Caco-2 (cell line): ENCODE measurements around the gene EFR3B. TPM values are rescaled to one million over a fixed set of nuclear protein-coding genes. Genes with fewer than 3 reads are reported as not detected.
"Not testable (repeated sequence)": the region's sequence is repeated elsewhere in the genome, so short reads cannot be mapped to it uniquely, and the experiment has no call there.

Source experiments
- BruUV-seq: library from RNA; stranded (reverse); fragments of 400-500 nt; replicated peaks from 2 replicates; lab custom pipeline; 2021; lab: Mats Ljungman, UMichigan
- CTCF ChIA-PET: fragments of 300-600 bp; sonication (Branson Sonifier 250); formaldehyde crosslinking; loops from one replicate; lab custom pipeline; 2022; ENCODE audit warnings: antibody characterized with exemption; lab: Charles Lee
- POLR2A ChIA-PET: fragments of 300-600 bp; sonication (Branson Sonifier 250); formaldehyde crosslinking; loops from one replicate; lab custom pipeline; 2022; ENCODE audit warnings: antibody characterized with exemption; lab: Charles Lee
- DNase-seq, 2 experiments: peaks; one replicate each; pipeline versions ENCODE4 v3.0.0 to v3.0.0-alpha.2; 2020 to 2022
- H3K27me3 ChIP-seq: replicated peaks from 2 replicates; pipeline ENCODE4 v1.6.0; 2011; ENCODE audit warnings: low read length; ENCODE audit not compliant: control insufficient read depth, insufficient read depth
- H3K36me3 ChIP-seq: 2 replicates; pipeline ENCODE4 v1.5.1; 2011; ENCODE audit warnings: low read length; ENCODE audit not compliant: control insufficient read depth, insufficient read depth
- H3K4me1 ChIP-seq: fragments of 250-450 bp; sonication (Bioruptor Pico); 2 replicates; pipeline ENCODE4 v1.5.1; 2020; ENCODE audit warnings: mild to moderate bottlenecking
- H3K4me3 ChIP-seq: 2 replicates; pipeline ENCODE4 v1.5.1; 2011; ENCODE audit warnings: low read depth, mild to moderate bottlenecking, control low read depth, low read length
- H3K9me3 ChIP-seq: fragments of 250-450 bp; sonication (Bioruptor Pico); 2 replicates; pipeline ENCODE4 v1.5.1; 2020; ENCODE audit warnings: mild to moderate bottlenecking, moderate library complexity
- H3K27ac Mint-ChIP-seq: one replicate; pipeline ENCODE4 v1.8.0; 2022; ENCODE audit warnings: mixed read lengths; ENCODE audit not compliant: unreplicated experiment
- H3K27me3 Mint-ChIP-seq: one replicate; pipeline ENCODE4 v1.8.0; 2022; ENCODE audit warnings: mixed read lengths; ENCODE audit not compliant: insufficient read depth, unreplicated experiment
- H3K36me3 Mint-ChIP-seq: one replicate; pipeline ENCODE4 v1.8.0; 2022; ENCODE audit warnings: mild to moderate bottlenecking, mixed read lengths; ENCODE audit not compliant: insufficient read depth, unreplicated experiment
- H3K4me1 Mint-ChIP-seq: one replicate; pipeline ENCODE4 v1.8.0; 2022; ENCODE audit warnings: low read depth, mixed read lengths; ENCODE audit not compliant: unreplicated experiment
- H3K4me3 Mint-ChIP-seq: one replicate; pipeline ENCODE4 v1.8.0; 2022; ENCODE audit warnings: mild to moderate bottlenecking, moderate library complexity, mixed read lengths; ENCODE audit not compliant: unreplicated experiment
- H3K9me3 Mint-ChIP-seq: one replicate; pipeline ENCODE4 v1.8.0; 2022; ENCODE audit warnings: mixed read lengths; ENCODE audit not compliant: unreplicated experiment
- CTCF ChIP-seq, 2 experiments: fragments of 200-600 bp in 1 of 2; IDR thresholded peaks; 1 replicate in 1 of 2; 2 replicates in 1 of 2; pipeline versions ENCODE4 v1.5.1 to v1.8.0; 2011 to 2022; ENCODE audit warnings: antibody characterized with exemption in 1 of 2, control low read depth in 1 of 2, inconsistent platforms in 1 of 2, low read depth in 1 of 2, low read length in 1 of 2, mild to moderate bottlenecking in 1 of 2, moderate library complexity in 1 of 2; ENCODE audit not compliant: insufficient read depth in 1 of 2, severe bottlenecking in 1 of 2, unreplicated experiment in 1 of 2
- intact Hi-C: fragments of 100-400 bp; cut with micrococcal nuclease; formaldehyde crosslinking; loops from one replicate; pipeline ENCODE4 v1.10.0; 2022; ENCODE audit not compliant: unreplicated experiment
- total RNA-seq: library from RNA; stranded (reverse); gene quantifications from 2 replicates; pipeline ENCODE4 v1.2.3, GENCODE V29; 2022

EFR3B gene
- total RNA-seq, 1 experiment from 2014 or later, result 19.1 TPM

- H3K4me1 Mint-ChIP-seq, result no peaks in the 10 kb centered on the region
- TF ChIP-seq CTCF (IDR thresholded peaks at IDR 0.05; ENCODE audit: insufficient read depth in 1 of 2, low read depth in 1 of 2, low read length in 1 of 2, severe bottlenecking in 1 of 2, unreplicated experiment in 1 of 2), result no peak
- no peak for DNase-seq
- H3K4me3 Mint-ChIP-seq, result no peak overlapping the region
- Histone ChIP-seq H3K4me3 (no peak overlapping the region), H3K27me3 (no peaks in the 10 kb centered on the region), H3K4me1 (no peaks in the 10 kb centered on the region), H3K9me3 (no peaks in the 10 kb centered on the region), H3K36me3 (no peaks in the 10 kb centered on the region)
- ChIA-PET POLR2A (no interaction called here), CTCF (no interaction called here)
- H3K27me3 Mint-ChIP-seq, result no peaks in the 10 kb centered on the region
- H3K9me3 Mint-ChIP-seq, result no peaks in the 10 kb centered on the region
- H3K36me3 Mint-ChIP-seq, result peaks cover 4% of the 10 kb centered on the region
- intact Hi-C loops, result no loop called here
- BruUV-seq, result no TSS peak
- H3K27ac Mint-ChIP-seq, result no peak overlapping the region
These were observed 107.8 kb downstream of the EFR3B start for GRCh38 chr2:25149646-25150045.

- DNase-seq, H3K27me3 Mint-ChIP-seq, BruUV-seq, H3K36me3 ChIP-seq, H3K4me1 ChIP-seq, H3K27ac Mint-ChIP-seq, H3K4me3 ChIP-seq, POLR2A ChIA-PET, H3K36me3 Mint-ChIP-seq, H3K4me1 Mint-ChIP-seq, H3K4me3 Mint-ChIP-seq, H3K9me3 ChIP-seq, H3K27me3 ChIP-seq, intact Hi-C loops, H3K9me3 Mint-ChIP-seq, CTCF ChIA-PET: not testable (repeated sequence)
These were observed 109.1 kb downstream of the EFR3B start for GRCh38 chr2:25150993-25151392.

GRCh38 chr2:25151718-25152117 is 109.8 kb downstream of the EFR3B start:
- intact Hi-C loops, result no loop called here
- H3K27me3 Mint-ChIP-seq, result no peaks in the 10 kb centered on the region
- H3K4me3 Mint-ChIP-seq, result no peak overlapping the region
- no peaks in the 10 kb centered on the region for H3K27me3 ChIP-seq
- H3K4me1 Mint-ChIP-seq, result no peaks in the 10 kb centered on the region
- BruUV-seq, result no TSS peak
- no peak for TF ChIP-seq CTCF (IDR thresholded peaks at IDR 0.05; ENCODE audit: insufficient read depth in 1 of 2, low read depth in 1 of 2, low read length in 1 of 2, severe bottlenecking in 1 of 2, unreplicated experiment in 1 of 2)
- no peaks in the 10 kb centered on the region for H3K36me3 ChIP-seq
- peaks cover 4% of the 10 kb centered on the region for H3K36me3 Mint-ChIP-seq
- CTCF ChIA-PET, result no interaction called here
- no peaks in the 10 kb centered on the region for H3K9me3 Mint-ChIP-seq
- DNase-seq, result no peak
- no peaks in the 10 kb centered on the region for H3K4me1 ChIP-seq
- H3K4me3 ChIP-seq, result no peak overlapping the region
- no peaks in the 10 kb centered on the region for H3K9me3 ChIP-seq
- POLR2A ChIA-PET, result no interaction called here
- peak overlapping the region; percentile 17 for H3K27ac Mint-ChIP-seq

- H3K27ac Mint-ChIP-seq, result no peak overlapping the region
- peaks cover 9% of the 10 kb centered on the region for H3K4me1 ChIP-seq
- peaks cover 10% of the 10 kb centered on the region for H3K4me1 Mint-ChIP-seq
- no peak for DNase-seq
- no peak overlapping the region for H3K4me3 Mint-ChIP-seq
- H3K36me3 Mint-ChIP-seq, result peaks cover 10% of the 10 kb centered on the region
- TSS peak; percentile 35 for BruUV-seq
- no peaks in the 10 kb centered on the region for H3K9me3 ChIP-seq
- no peak for TF ChIP-seq CTCF (IDR thresholded peaks at IDR 0.05; ENCODE audit: insufficient read depth in 1 of 2, low read depth in 1 of 2, low read length in 1 of 2, severe bottlenecking in 1 of 2, unreplicated experiment in 1 of 2)
- no peaks in the 10 kb centered on the region for H3K9me3 Mint-ChIP-seq
- intact Hi-C loops, result no loop called here
- CTCF ChIA-PET, result interaction anchor here (0.7 to 1.1 kb wide), 2 partner anchors 11 to 220 kb away, joined by 3 read pairs; no protein-coding TSS in a partner anchor
- POLR2A ChIA-PET, result interaction anchor here (0.6 kb wide), 1 partner anchor 210 kb away, joined by 4 read pairs; no protein-coding TSS in a partner anchor
- H3K27me3 ChIP-seq, result no peaks in the 10 kb centered on the region
- no peaks in the 10 kb centered on the region for H3K27me3 Mint-ChIP-seq
- no peaks in the 10 kb centered on the region for H3K36me3 ChIP-seq
- no peak overlapping the region for H3K4me3 ChIP-seq
These were observed 113.5 kb downstream of the EFR3B start for GRCh38 chr2:25155401-25155800.
